IMR-90 (cell line): Measurements from ENCODE around the gene ZEB2. TPM values are rescaled to one million over a fixed set of nuclear protein-coding genes. Genes with fewer than 3 reads are reported as not detected.

Experiments
- ATAC-seq: fragments of 200-7000 bp; cut with Tn5 transposase; 2 replicates; pipeline ENCODE4 v1.9.1; 2020; ENCODE audit warnings: low read depth, mild to moderate bottlenecking, moderate library complexity
- BruUV-seq: library from RNA; stranded (reverse); fragments of 400-500 nt; replicated peaks from 2 replicates; lab custom pipeline; 2021; lab: Mats Ljungman, UMichigan
- CTCF ChIA-PET: fragments of 300-600 bp; formaldehyde crosslinking; extraction: SDS; loops from one replicate; lab custom pipeline; 2021; ENCODE audit warnings: antibody characterized with exemption; lab: Yijun Ruan, JAX
- POLR2A ChIA-PET: fragments of 300-600 bp; sonication (Branson Sonifier 250); formaldehyde crosslinking; loops from one replicate; lab custom pipeline; 2022; ENCODE audit warnings: antibody characterized with exemption; ENCODE audit not compliant: unreplicated experiment; lab: Charles Lee
- DNase-seq: peaks from one replicate; pipeline ENCODE4 v3.0.0; 2013
- H2AFZ ChIP-seq: replicated peaks from 2 replicates; pipeline ENCODE3; 2013; ENCODE audit warnings: low read length, mild to moderate bottlenecking; ENCODE audit not compliant: poor library complexity
- H2AK5ac ChIP-seq: 2 replicates; pipeline ENCODE4 v1.6.1; 2013; ENCODE audit warnings: low read depth, low read length, inconsistent platforms
- H2AK9ac ChIP-seq: replicated peaks from 2 replicates; pipeline ENCODE3; 2013; ENCODE audit warnings: mild to moderate bottlenecking, low read depth, low read length, moderate library complexity; ENCODE audit not compliant: poor library complexity
- H2BK120ac ChIP-seq: 2 replicates; pipeline ENCODE4 v1.6.1; 2013; ENCODE audit warnings: low read depth, low read length, inconsistent platforms
- H2BK15ac ChIP-seq: 3 replicates; pipeline ENCODE4 v1.6.1; 2013; ENCODE audit warnings: low read depth, low read length, inconsistent platforms
- H2BK20ac ChIP-seq: 2 replicates; pipeline ENCODE4 v1.6.1; 2013; ENCODE audit warnings: low read depth, mild to moderate bottlenecking, inconsistent platforms, low read length, moderate library complexity
- H2BK5ac ChIP-seq: 2 replicates; pipeline ENCODE4 v1.6.1; 2013; ENCODE audit warnings: mild to moderate bottlenecking, low read depth, low read length, inconsistent platforms; ENCODE audit not compliant: poor library complexity, severe bottlenecking
- H3K14ac ChIP-seq: replicated peaks from 2 replicates; pipeline ENCODE4 v1.6.1; 2013; ENCODE audit warnings: low read depth, low read length, inconsistent platforms
- H3K18ac ChIP-seq: 2 replicates; pipeline ENCODE4 v1.6.1; 2013; ENCODE audit warnings: low read depth, low read length, control low read depth
- H3K23ac ChIP-seq: 2 replicates; pipeline ENCODE4 v1.6.1; 2013; ENCODE audit warnings: low read depth, low read length, inconsistent platforms
- H3K27ac ChIP-seq: 2 replicates; pipeline ENCODE4 v1.5.1; 2013; ENCODE audit warnings: mild to moderate bottlenecking, control low read depth, low read length; ENCODE audit not compliant: insufficient read depth
- H3K27me3 ChIP-seq: 2 replicates; pipeline ENCODE4 v1.6.1; 2013; ENCODE audit warnings: low read length; ENCODE audit not compliant: control insufficient read depth, insufficient read depth
- H3K36me3 ChIP-seq: 2 replicates; pipeline ENCODE4 v1.6.1; 2013; ENCODE audit warnings: low read length, mixed read lengths; ENCODE audit not compliant: control insufficient read depth, insufficient read depth
- H3K4ac ChIP-seq: 2 replicates; pipeline ENCODE4 v1.6.1; 2013; ENCODE audit warnings: low read depth, low read length, inconsistent platforms
- H3K4me1 ChIP-seq: 2 replicates; pipeline ENCODE4 v1.6.1; 2013; ENCODE audit warnings: low read length, mixed read lengths; ENCODE audit not compliant: control insufficient read depth, insufficient read depth
- H3K4me2 ChIP-seq: 2 replicates; pipeline ENCODE4 v1.6.1; 2013; ENCODE audit warnings: low read depth, mild to moderate bottlenecking, control low read depth, low read length, moderate library complexity
- H3K4me3 ChIP-seq: 2 replicates; pipeline ENCODE4 v1.5.1; 2013; ENCODE audit warnings: low read depth, mild to moderate bottlenecking, control low read depth, low read length, moderate library complexity; ENCODE audit not compliant: insufficient read depth
- H3K56ac ChIP-seq: 2 replicates; pipeline ENCODE4 v1.6.1; 2013; ENCODE audit warnings: low read length, inconsistent platforms; ENCODE audit not compliant: insufficient read depth; ENCODE audit errors: extremely low read depth
- H3K79me1 ChIP-seq, 2 experiments: 2 replicates each; pipeline ENCODE4 v1.6.1; 2013; ENCODE audit warnings: low read length in 2 of 2, inconsistent platforms in 1 of 2, low read depth in 1 of 2
- H3K9ac ChIP-seq: 2 replicates; pipeline ENCODE4 v1.6.1; 2013; ENCODE audit warnings: low read depth, low read length, control low read depth
- H3K9me1 ChIP-seq: 2 replicates; pipeline ENCODE4 v1.6.1; 2013; ENCODE audit warnings: low read length, inconsistent platforms; ENCODE audit not compliant: insufficient read depth
- H3K9me3 ChIP-seq: 2 replicates; pipeline ENCODE4 v1.6.1; 2013; ENCODE audit warnings: low read length; ENCODE audit not compliant: control insufficient read depth, insufficient read depth
- H4K20me1 ChIP-seq: 2 replicates; pipeline ENCODE4 v1.6.1; 2013; ENCODE audit warnings: low read length, inconsistent platforms; ENCODE audit not compliant: insufficient read depth
- H4K5ac ChIP-seq: 2 replicates; pipeline ENCODE4 v1.6.1; 2013; ENCODE audit warnings: mild to moderate bottlenecking, low read depth, low read length, control low read depth
- H4K8ac ChIP-seq, 2 experiments: 2 replicates each; pipeline ENCODE4 v1.6.1; 2013; ENCODE audit warnings: low read depth in 2 of 2, low read length in 2 of 2, control low read depth in 1 of 2, inconsistent platforms in 1 of 2
- H4K91ac ChIP-seq: 2 replicates; pipeline ENCODE4 v1.6.1; 2013; ENCODE audit warnings: low read depth, low read length, inconsistent platforms; ENCODE audit not compliant: insufficient read depth
- POLR2A ChIP-seq: IDR thresholded peaks from 2 replicates; pipeline ENCODE4 v1.6.1; 2012; ENCODE audit warnings: mild to moderate bottlenecking, low read depth, low read length
- RCOR1 ChIP-seq: IDR thresholded peaks from 2 replicates; pipeline ENCODE4 v1.6.1; 2012; ENCODE audit warnings: mild to moderate bottlenecking, low read length, improper control_type of control experiment; ENCODE audit not compliant: insufficient replicate concordance
- WGBS, 2 experiments: methylation state at CpG; one replicate each; pipeline versions ENCODE4 v1.1.5 to v1.1.7; 2013; ENCODE audit warnings: missing lambda C conversion rate in 2 of 2; ENCODE audit not compliant: insufficient read length in 1 of 2; ENCODE audit errors: extremely low coverage in 2 of 2; 5-methylcytosine and 5-hydroxymethylcytosine counted together
- dilution Hi-C: fragments of 300-500 bp; cut with HindIII; formaldehyde crosslinking; loops from one replicate; pipeline ENCODE4 v1.14.3; 2018; ENCODE audit warnings: low sequenced_read_pairs; ENCODE audit not compliant: unreplicated experiment
- in situ Hi-C: fragments of 300-500 bp; cut with MboI; formaldehyde crosslinking; loops from 3 replicates; pipeline ENCODE4 v1.14.3; 2019; ENCODE audit warnings: low sequenced_read_pairs, inconsistent platforms, mixed read lengths
- intact Hi-C: fragments of 100-400 bp; cut with micrococcal nuclease; formaldehyde crosslinking; loops from 2 replicates; pipeline ENCODE4 v1.10.0; 2022
- polyA plus RNA-seq, 3 experiments: library from polyadenylated mRNA; depleted of rRNA; stranded (reverse); fragments of >200 nt; gene quantifications; 2 replicates each; pipeline ENCODE4 v1.2.3, GENCODE V29; 2012; ENCODE audit warnings: low replicate concordance in 1 of 3
- total RNA-seq: library from RNA; depleted of rRNA; stranded (reverse); fragments of >200 nt; gene quantifications from 2 replicates; pipeline ENCODE4 v1.2.3, GENCODE V29; 2012

ZEB2 gene
- total and polyA plus RNA-seq, 2 of the 4 experiments (the other 2 are of a cell fraction): 22.4 to 50.9 TPM

DNA sequence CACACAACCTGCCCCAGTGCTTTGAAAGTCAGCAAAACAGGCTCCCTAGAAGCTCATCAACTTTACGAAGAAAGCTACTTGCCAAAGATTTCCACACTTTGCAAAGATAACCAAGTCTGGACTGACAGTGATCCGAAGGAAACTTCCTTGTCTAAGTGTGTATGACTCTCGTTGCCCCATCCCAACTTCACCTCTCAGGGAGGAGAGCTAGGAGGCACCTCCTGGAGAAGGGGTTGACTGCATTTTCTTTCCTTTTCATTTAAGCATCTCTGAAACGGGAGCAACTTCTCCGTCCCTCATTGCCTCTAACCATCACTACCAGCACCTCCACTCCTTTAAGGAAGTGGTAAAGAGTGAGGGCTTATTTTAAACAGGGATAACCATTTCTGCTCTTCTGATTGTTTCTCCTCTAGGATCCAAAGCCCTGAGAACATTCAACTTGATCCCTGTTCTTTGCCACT is 7.0 kb downstream of the ZEB2 start:
- ChIA-PET CTCF (no interaction called here), POLR2A (interaction anchor here (0.6 kb wide), 1 partner anchor 201 kb away, joined by 4 read pairs; no protein-coding TSS in a partner anchor)
- Histone ChIP-seq H3K27ac (peak overlapping the region; percentile 26; the same call in 1 of the 2 replicates), H3K18ac (peak overlapping the region; percentile 0; the same call in 1 of the 2 replicates), H3K56ac (peak overlapping the region; percentile 24; the same call in 1 of the 2 replicates), H3K4me2 (peak overlapping the region; percentile 91), H3K79me1 (peaks cover 19 to 57% of the 10 kb centered on the region in 2 experiments; a peak in 3 of 4 replicates), H3K9me1 (no peaks in the 10 kb centered on the region), H3K14ac (peak overlapping the region; percentile 77), H4K20me1 (peaks cover 19% of the 10 kb centered on the region; the same call in 1 of the 2 replicates), H4K91ac (peak overlapping the region; percentile 61), H3K4me1 (peaks cover 28% of the 10 kb centered on the region), H2AK5ac (peak overlapping the region; percentile 57), H2BK5ac (no peak overlapping the region), H3K23ac (peak overlapping the region; percentile 73), H2BK120ac (peak overlapping the region; percentile 48; the same call in 1 of the 2 replicates), H3K36me3 (no peaks in the 10 kb centered on the region; the same call in 1 of the 2 replicates), H2AFZ (no peak overlapping the region), H2BK15ac (peak overlapping the region; percentile 61; the same call in 2 of the 3 replicates), H4K5ac (peak overlapping the region; percentile 23; the same call in 1 of the 2 replicates), H3K4ac (peak overlapping the region; percentile 63), H3K27me3 (no peaks in the 10 kb centered on the region), H3K9ac (peak overlapping the region; percentile 46), H4K8ac (peak overlapping the region; percentile 41 to 69), H2BK20ac (peak overlapping the region; percentile 65), H2AK9ac (no peak overlapping the region), H3K4me3 (no peak overlapping the region), H3K9me3 (no peaks in the 10 kb centered on the region)
- DNase-seq (no peak), ATAC-seq (no peak)
- TF ChIP-seq RCOR1: no peak
- TF ChIP-seq POLR2A: peak; percentile 8; the same call in 1 of the 2 replicates
- dilution Hi-C loops (no loop called here), intact Hi-C loops (loop anchor here (1.0 to 10.0 kb wide), 8 partner anchors 111 to 807 kb away; no protein-coding TSS in a partner anchor), in situ Hi-C loops (loop anchor here (10.0 to 25.0 kb wide), 3 partner anchors 178 to 1799 kb away; a partner anchor contains a TSS)
- WGBS, 2 experiments: 0% methylated on average over 1 of the region's 5 CpGs; no CpG with 5 or more reads in 1 of the 2 experiments
- BruUV-seq: no TSS peak
